Daoy (cell line): ENCODE measurements around the gene RPS3. TPM values are rescaled to one million over a fixed set of nuclear protein-coding genes. Genes with fewer than 3 reads are reported as not detected.

Source experiments
- total RNA-seq: library from RNA; depleted of rRNA; stranded (reverse); fragments of >200 nt; shearing (Covaris generic); gene quantifications from 2 replicates; pipeline ENCODE4 v1.2.3, GENCODE V29; 2014; rRNA removed

RPS3 gene
- total RNA-seq, 1 experiment from 2014 or later, result 1,954 TPM

Other genes with a start within 250 kb of the RPS3 start
- 0.15 and 0.51 TPM in 2 replicates for gene SLCO2B1, start 248.4 kb upstream of the RPS3 start, total RNA-seq
- not detected in 2 replicates for gene TPBGL, start 158.7 kb upstream of the RPS3 start, total RNA-seq
- 9.5 and 12.8 TPM in 2 replicates for gene ARRB1, start 47.9 kb upstream of the RPS3 start, total RNA-seq
- 8.7 and 12.3 TPM in 2 replicates for gene KLHL35, start 33.7 kb downstream of the RPS3 start, total RNA-seq
- 2.6 and 3.7 TPM in 2 replicates for gene GDPD5, start 126.4 kb downstream of the RPS3 start, total RNA-seq
- 300 and 415 TPM in 2 replicates for gene SERPINH1, start 162.7 kb downstream of the RPS3 start, total RNA-seq